Neuronal stem cell (in vitro differentiated cells): ENCODE results near the gene PPP1R8.

Experiments
- DNase-seq: peaks from one replicate; pipeline ENCODE4 v3.0.0-alpha.2; 2013; ENCODE audit warnings: low spot score
- H2AFZ ChIP-seq: one replicate; pipeline ENCODE4 v1.6.1; 2013; ENCODE audit warnings: mild to moderate bottlenecking, low read length, inconsistent platforms
- H2AK5ac ChIP-seq: 2 replicates; pipeline ENCODE4 v1.6.1; 2013; ENCODE audit warnings: low read depth, mild to moderate bottlenecking, inconsistent platforms, low read length, moderate library complexity, mixed read lengths
- H2BK120ac ChIP-seq: 2 replicates; pipeline ENCODE4 v1.6.1; 2013; ENCODE audit warnings: low read depth, mild to moderate bottlenecking, inconsistent platforms, low read length, moderate library complexity, mixed read lengths
- H2BK12ac ChIP-seq: one replicate; pipeline ENCODE4 v1.6.1; 2013; ENCODE audit warnings: low read length, inconsistent platforms
- H2BK15ac ChIP-seq: 2 replicates; pipeline ENCODE4 v1.6.1; 2013; ENCODE audit warnings: mild to moderate bottlenecking, low read length, inconsistent platforms, mixed read lengths
- H2BK5ac ChIP-seq: one replicate; pipeline ENCODE4 v1.6.1; 2013; ENCODE audit warnings: inconsistent platforms, mild to moderate bottlenecking, low read length, moderate library complexity
- H3K14ac ChIP-seq: one replicate; pipeline ENCODE4 v1.6.1; 2013; ENCODE audit warnings: low read length, inconsistent platforms
- H3K18ac ChIP-seq: 2 replicates; pipeline ENCODE4 v1.6.1; 2013; ENCODE audit warnings: low read length, inconsistent platforms
- H3K23ac ChIP-seq: 2 replicates; pipeline ENCODE4 v1.6.1; 2013; ENCODE audit warnings: low read depth, mild to moderate bottlenecking, mixed read lengths, low read length, inconsistent platforms; ENCODE audit not compliant: poor library complexity
- H3K27ac ChIP-seq: replicated peaks from 3 replicates; pipeline ENCODE4 v1.5.1; 2013; ENCODE audit warnings: low read length, inconsistent platforms
- H3K27me3 ChIP-seq, 3 experiments: 2 replicates each; pipeline ENCODE4 v1.6.1; 2013; ENCODE audit warnings: low read length in 3 of 3, mild to moderate bottlenecking in 2 of 3, inconsistent platforms in 1 of 3, low read depth in 1 of 3, mixed read lengths in 1 of 3, moderate library complexity in 1 of 3; ENCODE audit not compliant: control insufficient read depth in 3 of 3, insufficient read depth in 3 of 3
- H3K36me3 ChIP-seq, 2 donors: replicated peaks in 1 of 2; 2 replicates each; pipeline ENCODE4 v1.6.1; 2013; ENCODE audit warnings: low read length in 2 of 2; ENCODE audit not compliant: control insufficient read depth in 2 of 2, insufficient read depth in 2 of 2
- H3K4ac ChIP-seq: 2 replicates; pipeline ENCODE4 v1.6.1; 2013; ENCODE audit warnings: inconsistent platforms, mild to moderate bottlenecking, low read length, moderate library complexity
- H3K4me1 ChIP-seq, 2 donors: 1 replicate in 1 of 2; 2 replicates in 1 of 2; pipeline ENCODE4 v1.6.1; 2013; ENCODE audit warnings: low read length in 2 of 2, low read depth in 1 of 2; ENCODE audit not compliant: control insufficient read depth in 2 of 2, insufficient read depth in 1 of 2
- H3K4me2 ChIP-seq: one replicate; pipeline ENCODE4 v1.6.1; 2013; ENCODE audit warnings: mild to moderate bottlenecking, low read length, inconsistent platforms; ENCODE audit not compliant: insufficient read depth, poor library complexity, severe bottlenecking
- H3K4me3 ChIP-seq, 2 donors: 2 replicates each; pipeline ENCODE4 v1.5.1; 2013; ENCODE audit warnings: low read length in 2 of 2, mild to moderate bottlenecking in 2 of 2, inconsistent platforms in 1 of 2, moderate library complexity in 1 of 2
- H3K79me1 ChIP-seq: one replicate; pipeline ENCODE4 v1.6.1; 2013; ENCODE audit warnings: low read depth, mild to moderate bottlenecking, inconsistent platforms, low read length, moderate library complexity
- H3K9ac ChIP-seq: one replicate; pipeline ENCODE4 v1.6.1; 2013; ENCODE audit warnings: mild to moderate bottlenecking, low read depth, low read length, inconsistent platforms; ENCODE audit not compliant: poor library complexity
- H3K9me3 ChIP-seq, 2 donors: replicated peaks in 1 of 2; 2 replicates each; pipeline versions ENCODE3 to v1.6.1; 2013; ENCODE audit warnings: low read length in 2 of 2, mild to moderate bottlenecking in 2 of 2, inconsistent platforms in 1 of 2, low read depth in 1 of 2, mixed read lengths in 1 of 2, moderate library complexity in 1 of 2; ENCODE audit not compliant: control insufficient read depth in 2 of 2, insufficient read depth in 1 of 2
- H4K8ac ChIP-seq: one replicate; pipeline ENCODE4 v1.6.1; 2013; ENCODE audit warnings: low read depth, mild to moderate bottlenecking, inconsistent platforms, low read length, moderate library complexity
- H4K91ac ChIP-seq: one replicate; pipeline ENCODE4 v1.6.1; 2013; ENCODE audit warnings: low read length, low read depth, mild to moderate bottlenecking, inconsistent platforms; ENCODE audit not compliant: poor library complexity
- WGBS, 2 donors: extraction: QIAGEN DNeasy Blood & Tissue Kit; methylation state at CpG; one replicate each; pipeline ENCODE4 v1.1.7; 2013; ENCODE audit warnings: missing lambda C conversion rate in 2 of 2, mixed read lengths in 1 of 2; ENCODE audit not compliant: insufficient read length in 2 of 2, insufficient replicate concordance in 1 of 2; ENCODE audit errors: extremely low coverage in 2 of 2; 5-methylcytosine and 5-hydroxymethylcytosine counted together

PPP1R8 gene

GRCh38 chr1:27858072-27858948, 27.7 kb downstream of the PPP1R8 start:
- Histone ChIP-seq H2BK120ac (no peak overlapping the region), H3K4me3 (no peak overlapping the region), H2BK12ac (no peak overlapping the region), H2AFZ (peak overlapping the region; percentile 73), H3K27ac (no peak overlapping the region), H3K36me3 (no peaks in the 10 kb centered on the region), H3K4ac (no peak overlapping the region), H4K8ac (peak overlapping the region; percentile 43), H3K23ac (no peak overlapping the region), H3K9me3 (no peaks in the 10 kb centered on the region), H2AK5ac (peak overlapping the region; percentile 70), H3K27me3 (no peaks in the 10 kb centered on the region), H3K14ac (no peak overlapping the region), H4K91ac (no peak overlapping the region), H2BK15ac (peak overlapping the region; percentile 91), H3K4me1 (peaks cover 5 to 11% of the 10 kb centered on the region in 2 donors), H3K18ac (peak overlapping the region; percentile 57), H3K79me1 (no peaks in the 10 kb centered on the region), H3K4me2 (peak overlapping the region; percentile 11), H2BK5ac (no peak overlapping the region), H3K9ac (no peak overlapping the region)
- no CpG with 5 or more reads among the region's 10 CpGs for WGBS, 2 donors
- DNase-seq: peak; percentile 65

- WGBS, 2 donors: no CpG with 5 or more reads among the region's 14 CpGs
- H3K23ac ChIP-seq: no peak overlapping the region
- H3K4ac ChIP-seq: peak overlapping the region; percentile 23
- no peak for DNase-seq
- no peak overlapping the region for H4K8ac ChIP-seq
- no peaks in the 10 kb centered on the region for H3K27me3 ChIP-seq
- H3K14ac ChIP-seq: peak overlapping the region; percentile 71
- H4K91ac ChIP-seq: peak overlapping the region; percentile 7
- H3K4me3 ChIP-seq: no peak overlapping the region
- peak overlapping the region; percentile 73 for H2AFZ ChIP-seq
- no peak overlapping the region for H3K9ac ChIP-seq
- H2BK120ac ChIP-seq: peak overlapping the region; percentile 72
- H3K4me1 ChIP-seq: peaks cover 6 to 14% of the 10 kb centered on the region in 2 donors
- H2AK5ac ChIP-seq: peak overlapping the region; percentile 70
- no peaks in the 10 kb centered on the region for H3K9me3 ChIP-seq
- H3K18ac ChIP-seq: peak overlapping the region; percentile 59
- peak overlapping the region; percentile 91 for H2BK15ac ChIP-seq
- H2BK5ac ChIP-seq: no peak overlapping the region
- no peak overlapping the region for H2BK12ac ChIP-seq
- no peak overlapping the region for H3K4me2 ChIP-seq
- H3K27ac ChIP-seq: no peak overlapping the region
- H3K79me1 ChIP-seq: no peaks in the 10 kb centered on the region
- H3K36me3 ChIP-seq: no peaks in the 10 kb centered on the region
These were observed 28.5 kb downstream of the PPP1R8 start for GRCh38 chr1:27858949-27859576.

GRCh38 chr1:27861436-27861835, 30.9 kb downstream of the PPP1R8 start:
- Histone ChIP-seq H3K18ac (no peak overlapping the region), H4K91ac (no peak overlapping the region), H3K27me3 (no peaks in the 10 kb centered on the region), H2AFZ (no peak overlapping the region), H3K27ac (no peak overlapping the region), H2BK15ac (no peak overlapping the region), H3K4me2 (no peak overlapping the region), H3K23ac (no peak overlapping the region), H3K14ac (no peak overlapping the region), H2AK5ac (no peak overlapping the region), H2BK120ac (no peak overlapping the region), H2BK5ac (no peak overlapping the region), H2BK12ac (no peak overlapping the region), H3K4me1 (peaks cover 6 to 14% of the 10 kb centered on the region in 2 donors), H3K4ac (no peak overlapping the region), H4K8ac (no peak overlapping the region), H3K36me3 (no peaks in the 10 kb centered on the region), H3K9me3 (no peaks in the 10 kb centered on the region), H3K79me1 (no peaks in the 10 kb centered on the region), H3K4me3 (no peak overlapping the region), H3K9ac (no peak overlapping the region)
- DNase-seq: no peak
- no CpG with 5 or more reads among the region's 10 CpGs for WGBS, 2 donors

GRCh38 chr1:27862004-27862403, 31.4 kb downstream of the PPP1R8 start:
- Histone ChIP-seq H3K4ac (no peak overlapping the region), H4K8ac (no peak overlapping the region), H2BK5ac (no peak overlapping the region), H2AK5ac (peak overlapping the region; percentile 91), H3K79me1 (no peaks in the 10 kb centered on the region), H3K36me3 (no peaks in the 10 kb centered on the region), H3K27me3 (no peaks in the 10 kb centered on the region), H3K4me1 (peaks cover 6 to 14% of the 10 kb centered on the region in 2 donors), H3K14ac (no peak overlapping the region), H3K9me3 (no peaks in the 10 kb centered on the region), H3K9ac (no peak overlapping the region), H2BK15ac (peak overlapping the region; percentile 30), H4K91ac (no peak overlapping the region), H3K4me3 (no peak overlapping the region), H2AFZ (peak overlapping the region; percentile 83), H3K23ac (peak overlapping the region; percentile 25), H3K4me2 (no peak overlapping the region), H3K18ac (no peak overlapping the region), H3K27ac (no peak overlapping the region), H2BK120ac (no peak overlapping the region), H2BK12ac (no peak overlapping the region)
- WGBS, 2 donors: no CpG with 5 or more reads among the region's 3 CpGs
- DNase-seq: no peak
